K562 (cell line): Measurements from ENCODE around the gene MPC2. TPM values are rescaled to one million over a fixed set of nuclear protein-coding genes. Genes with fewer than 3 reads are reported as not detected.

Source experiments
- CBX2 ChIP-seq: fragments of 200-600 bp; sonication (generic); IDR thresholded peaks from one replicate; pipeline ENCODE4 v1.6.1; 2012; ENCODE audit warnings: mild to moderate bottlenecking, low read length, inconsistent platforms; ENCODE audit not compliant: insufficient read depth, poor library complexity, severe bottlenecking
- CCNT2 ChIP-seq: IDR thresholded peaks from 2 replicates; pipeline ENCODE4 v1.6.1; 2011; ENCODE audit warnings: borderline replicate concordance, low read depth, mild to moderate bottlenecking, moderate library complexity, mixed read lengths, low read length; ENCODE audit not compliant: insufficient read length; ENCODE audit errors: extremely low read depth
- ERF ChIP-seq: fragments of 450-650 bp; formaldehyde crosslinking; IDR thresholded peaks from 2 replicates; pipeline ENCODE4 v1.4.0; 2020; ENCODE audit warnings: mild to moderate bottlenecking, mixed read lengths
- FUS ChIP-seq: fragments of 200-400 bp; formaldehyde crosslinking; optimal IDR thresholded peaks from 2 replicates; pipeline ENCODE3; 2017; ENCODE audit warnings: low read depth, low read length
- HCFC1 ChIP-seq: IDR thresholded peaks from 2 replicates; pipeline ENCODE4 v1.6.1; 2012; ENCODE audit warnings: low read depth, low read length, improper control_type of control experiment
- HDAC1 ChIP-seq, 2 experiments: fragments of 450-650 bp; IDR thresholded peaks; 2 replicates each; pipeline ENCODE4 v1.6.1; 2016 to 2017; ENCODE audit warnings: inconsistent platforms in 1 of 2, mild to moderate bottlenecking in 1 of 2, moderate library complexity in 1 of 2
- HNRNPLL ChIP-seq: fragments of 200-400 bp; formaldehyde crosslinking; IDR thresholded peaks from 2 replicates; pipeline ENCODE4 v1.6.1; 2017; ENCODE audit warnings: low read length, low read depth, mild to moderate bottlenecking; ENCODE audit not compliant: poor library complexity, severe bottlenecking
- KDM1A ChIP-seq, 2 experiments: fragments of 450-650 bp; IDR thresholded peaks; 2 replicates each; pipeline ENCODE4 v1.6.1; 2016; ENCODE audit warnings: mild to moderate bottlenecking in 2 of 2
- NKRF ChIP-seq: fragments of 450-650 bp; IDR thresholded peaks from 2 replicates; pipeline ENCODE4 v1.6.1; 2016; ENCODE audit warnings: borderline replicate concordance
- POLR2G ChIP-seq: fragments of 200-400 bp; formaldehyde crosslinking; IDR thresholded peaks from 2 replicates; pipeline ENCODE4 v1.6.1; 2017; ENCODE audit warnings: low read depth, mild to moderate bottlenecking, antibody characterized with exemption, low read length, moderate library complexity
- REST ChIP-seq, 2 experiments: fragments of 450-650 bp; formaldehyde crosslinking in 1 of 2; IDR thresholded peaks; 2 replicates each; pipeline versions ENCODE4 v1.4.0 to v1.6.1; 2014 to 2020; ENCODE audit warnings: mild to moderate bottlenecking in 2 of 2, borderline replicate concordance in 1 of 2, low read depth in 1 of 2
- TBP ChIP-seq: optimal IDR thresholded peaks from 2 replicates; pipeline ENCODE3; 2011; ENCODE audit warnings: low read depth, low read length, improper control_type of control experiment
- ZFPM2 ChIP-seq: fragments of 250-450 bp; sonication (Bioruptor Pico); IDR thresholded peaks from 2 replicates; pipeline ENCODE4 v1.5.1; 2022; ENCODE audit warnings: mild to moderate bottlenecking
- polyA plus RNA-seq, 8 experiments: library from polyadenylated mRNA; depleted of rRNA in 4 of 8; stranded (reverse) in 5 of 8; unstranded in 3 of 8; fragments of >200 nt; fragmentation: Nextera tagmentation in 2 of 8; fragmentation: Illumina TruSeq in 1 of 8; extraction: Ambion mirVana in 2 of 8; extraction: Trizol in 1 of 8; gene quantifications; 2 replicates each; pipeline versions ENCODE4 v1.2.1 to v1.2.3, GENCODE V29; 2011 to 2014; ENCODE audit warnings: inconsistent platforms in 1 of 8, missing spikeins in 1 of 8
- total RNA-seq, 7 experiments: library from RNA; depleted of rRNA in 6 of 7; stranded (reverse); fragments of >200 nt in 6 of 7; fragmentation: Illumina TruSeq in 2 of 7; extraction: Trizol in 2 of 7; gene quantifications; 2 replicates each; pipeline versions ENCODE4 v1.2.1 to v1.2.3, GENCODE V29; 2011 to 2021; ENCODE audit warnings: low replicate concordance in 1 of 7

Gene MPC2
- total and polyA plus RNA-seq, 9 of the 15 experiments (the other 6 are each of a cell fraction or from before 2014, with no cell fraction given), result 70.7 to 179 (median 144) TPM

GRCh38 chr1:167936068-167936929, 573 bp downstream of the MPC2 start, which contains the start of gene DCAF6 (continued):
- TF ChIP-seq NKRF (peak; percentile 48; the same call in 1 of the 2 replicates), HCFC1 (peak; percentile 82), TBP (peak; percentile 95), CBX2 (no peak), FUS (peak; percentile 86), REST (IDR thresholded peaks at IDR 0.05; ENCODE audit: borderline replicate concordance) (no peak), REST (CRISPR knock-in tag; IDR thresholded peaks at IDR 0.05; ENCODE audit: low read depth) (no peak), KDM1A (IDR thresholded peaks at IDR 0.05) (peak in 1 of 2 experiments; percentile 70; a peak in 1 of 4 replicates), POLR2G (peak; percentile 90), ERF (CRISPR knock-in tag) (peak; percentile 82), HDAC1 (IDR thresholded peaks at IDR 0.05) (no peak), CCNT2 (peak; percentile 97), HNRNPLL (peak; percentile 43), ZFPM2 (CRISPR knock-in tag) (no peak)
